GM12878 (cell line): ENCODE results near the gene TSHR. TPM values are rescaled to one million over a fixed set of nuclear protein-coding genes. Genes with fewer than 3 reads are reported as not detected.
A peak's percentile ranks its signal among the peaks of the same experiment; 100 is the strongest.

ENCODE experiments used
- ATF7 ChIP-seq: fragments of 450-650 bp; IDR thresholded peaks from 2 replicates; pipeline ENCODE4 v1.6.1; 2016; ENCODE audit warnings: low read depth, mild to moderate bottlenecking
- ETV6 ChIP-seq, 2 experiments: fragments of 450-650 bp in 1 of 2; IDR thresholded peaks in 1 of 2; conservative IDR thresholded peaks in 1 of 2; 2 replicates each; pipeline ENCODE4 v1.6.1; 2014; ENCODE audit warnings: antibody characterized with exemption in 1 of 2, borderline replicate concordance in 1 of 2, low read depth in 1 of 2, mild to moderate bottlenecking in 1 of 2, moderate library complexity in 1 of 2
- MEF2A ChIP-seq: IDR thresholded peaks from 2 replicates; pipeline ENCODE4 v1.6.1; 2011; ENCODE audit warnings: low read depth, mild to moderate bottlenecking, low read length, moderate library complexity; ENCODE audit not compliant: insufficient read depth
- MEF2B ChIP-seq: fragments of 450-650 bp; IDR thresholded peaks from 2 replicates; pipeline ENCODE4 v1.6.1; 2018; ENCODE audit warnings: mild to moderate bottlenecking, moderate library complexity; ENCODE audit not compliant: partially characterized antibody, poor library complexity, severe bottlenecking
- MTA3 ChIP-seq: IDR thresholded peaks from 2 replicates; pipeline ENCODE4 v1.6.1; 2012; ENCODE audit warnings: low read length, inconsistent platforms, borderline replicate concordance
- NBN ChIP-seq: fragments of 450-650 bp; IDR thresholded peaks from 2 replicates; pipeline ENCODE4 v1.6.1; 2016
- POU2F2 ChIP-seq: IDR thresholded peaks from 3 replicates; pipeline ENCODE4 v1.6.1; 2011; ENCODE audit warnings: low read depth, mild to moderate bottlenecking, low read length, borderline replicate concordance
- RCOR1 ChIP-seq: conservative IDR thresholded peaks from 2 replicates; pipeline ENCODE4 v1.6.1; 2012; ENCODE audit warnings: low read depth, low read length, improper control_type of control experiment
- RFX5 ChIP-seq: IDR thresholded peaks from 2 replicates; pipeline ENCODE4 v1.6.1; 2011; ENCODE audit warnings: low read depth, low read length, improper control_type of control experiment
- SMARCA5 ChIP-seq: fragments of 450-650 bp; IDR thresholded peaks from 2 replicates; pipeline ENCODE4 v1.6.1; 2017; ENCODE audit warnings: mild to moderate bottlenecking
- SP1 ChIP-seq: IDR thresholded peaks from one replicate; pipeline ENCODE4 v1.6.1; 2011; ENCODE audit warnings: low read depth, low read length
- SPI1 ChIP-seq: IDR thresholded peaks from 2 replicates; pipeline ENCODE4 v1.6.1; 2011; ENCODE audit warnings: low read depth, mild to moderate bottlenecking, low read length, moderate library complexity, borderline replicate concordance; ENCODE audit not compliant: insufficient read depth
- SRF ChIP-seq, 2 experiments: IDR thresholded peaks; 2 replicates each; pipeline ENCODE4 v1.6.1; 2011; ENCODE audit warnings: low read depth in 2 of 2, low read length in 2 of 2, mild to moderate bottlenecking in 1 of 2, moderate library complexity in 1 of 2
- SUPT20H ChIP-seq: IDR thresholded peaks from 2 replicates; pipeline ENCODE4 v1.6.1; 2011; ENCODE audit warnings: low read depth, mild to moderate bottlenecking, low read length, moderate library complexity, borderline replicate concordance; ENCODE audit not compliant: control insufficient read depth
- TAF1 ChIP-seq: IDR thresholded peaks from 2 replicates; pipeline ENCODE4 v1.6.1; 2011; ENCODE audit warnings: mild to moderate bottlenecking, low read depth, low read length, borderline replicate concordance
- YY1 ChIP-seq: IDR thresholded peaks from 2 replicates; pipeline ENCODE4 v1.6.1; 2011; ENCODE audit warnings: low read depth, mild to moderate bottlenecking, low read length
- ZNF384 ChIP-seq: IDR thresholded peaks from 2 replicates; pipeline ENCODE4 v1.6.1; 2012; ENCODE audit warnings: low read depth, mild to moderate bottlenecking, low read length, improper control_type of control experiment, borderline replicate concordance
- polyA plus RNA-seq, 11 experiments: library from polyadenylated mRNA; depleted of rRNA in 4 of 11; unstranded in 6 of 11; stranded (reverse) in 5 of 11; fragments of >200 nt; fragmentation: Nextera tagmentation in 4 of 11; fragmentation: Illumina TruSeq in 1 of 11; extraction: Ambion mirVana in 4 of 11; extraction: Trizol in 1 of 11; gene quantifications; 1 replicate in 1 of 11; 2 replicates in 10 of 11; pipeline versions ENCODE4 v1.2.1 to v1.2.3, GENCODE V29; 2011 to 2016; ENCODE audit warnings: inconsistent platforms in 2 of 11, missing spikeins in 2 of 11, low read depth in 1 of 11
- total RNA-seq, 4 experiments: library from RNA; depleted of rRNA in 3 of 4; stranded (reverse); fragments of >200 nt in 3 of 4; fragmentation: Illumina TruSeq in 1 of 4; extraction: Trizol in 1 of 4; gene quantifications; 2 replicates each; pipeline versions ENCODE4 v1.2.1 to v1.2.3, GENCODE V29; 2013 to 2021
- TF ChIP-seq, protein P1 (sequence below): fragments of 450-650 bp; IDR thresholded peaks from 2 replicates; pipeline ENCODE4 v1.6.1; 2016; ENCODE audit warnings: mild to moderate bottlenecking
- TF ChIP-seq, protein P2 (sequence below): fragments of 450-650 bp; IDR thresholded peaks from 2 replicates; pipeline ENCODE4 v1.6.1; 2017; ENCODE audit warnings: low read depth, mild to moderate bottlenecking, moderate library complexity

Gene TSHR
- total and polyA plus RNA-seq, 10 of the 15 experiments (the other 5 are each of a cell fraction or from before 2014, with no cell fraction given), result 0.06 to 0.31 TPM; not detected in 8

DNA sequence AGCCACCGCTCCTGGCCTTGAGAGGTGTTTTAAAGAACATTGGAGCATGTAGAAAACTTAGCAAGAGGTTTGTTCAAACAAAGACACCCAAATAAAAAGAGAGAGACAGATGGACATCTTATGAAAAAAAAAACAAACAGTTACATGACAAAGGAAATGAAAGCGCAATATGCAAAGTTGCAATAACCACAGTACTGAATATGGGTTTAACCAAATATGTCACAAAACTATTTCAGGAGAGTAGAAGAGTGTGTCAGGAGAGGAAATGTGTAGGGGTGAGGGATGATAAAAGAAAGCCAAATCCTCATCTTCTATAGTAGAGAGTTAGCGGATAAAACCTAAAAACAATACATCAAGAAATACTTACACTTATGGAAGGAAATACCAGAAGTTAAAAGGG lies 166.9 kb downstream of the TSHR start (continued):
- TF ChIP-seq SUPT20H (no peak), TAF1 (no peak), RCOR1 (no peak), ZNF384 (peak; percentile 70), YY1 (no peak), POU2F2 (peak; percentile 97), RFX5 (no peak), SP1 (peak; percentile 61), ETV6 (conservative IDR thresholded peaks at IDR 0.05 in 1 of 2, IDR thresholded peaks at IDR 0.05 in 1 of 2; ENCODE audit: borderline replicate concordance in 1 of 2, low read depth in 1 of 2) (peak in 1 of 2 experiments; percentile 27; a peak in 1 of 4 replicates), MEF2A (peak; percentile 96), SPI1 (peak; percentile 61), SRF (IDR thresholded peaks at IDR 0.05; ENCODE audit: low read depth in 2 of 2, low read length in 2 of 2) (no peak), NBN (no peak), SMARCA5 (no peak), ATF7 (no peak; the same call in 1 of the 2 replicates), MEF2B (peak; percentile 52), MTA3 (peak; percentile 62; the same call in 1 of the 2 replicates)
- TF ChIP-seq, protein P1, sequence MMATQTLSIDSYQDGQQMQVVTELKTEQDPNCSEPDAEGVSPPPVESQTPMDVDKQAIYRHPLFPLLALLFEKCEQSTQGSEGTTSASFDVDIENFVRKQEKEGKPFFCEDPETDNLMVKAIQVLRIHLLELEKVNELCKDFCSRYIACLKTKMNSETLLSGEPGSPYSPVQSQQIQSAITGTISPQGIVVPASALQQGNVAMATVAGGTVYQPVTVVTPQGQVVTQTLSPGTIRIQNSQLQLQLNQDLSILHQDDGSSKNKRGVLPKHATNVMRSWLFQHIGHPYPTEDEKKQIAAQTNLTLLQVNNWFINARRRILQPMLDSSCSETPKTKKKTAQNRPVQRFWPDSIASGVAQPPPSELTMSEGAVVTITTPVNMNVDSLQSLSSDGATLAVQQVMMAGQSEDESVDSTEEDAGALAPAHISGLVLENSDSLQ, result peak; percentile 49; the same call in 1 of the 2 replicates
- TF ChIP-seq, protein P2, sequence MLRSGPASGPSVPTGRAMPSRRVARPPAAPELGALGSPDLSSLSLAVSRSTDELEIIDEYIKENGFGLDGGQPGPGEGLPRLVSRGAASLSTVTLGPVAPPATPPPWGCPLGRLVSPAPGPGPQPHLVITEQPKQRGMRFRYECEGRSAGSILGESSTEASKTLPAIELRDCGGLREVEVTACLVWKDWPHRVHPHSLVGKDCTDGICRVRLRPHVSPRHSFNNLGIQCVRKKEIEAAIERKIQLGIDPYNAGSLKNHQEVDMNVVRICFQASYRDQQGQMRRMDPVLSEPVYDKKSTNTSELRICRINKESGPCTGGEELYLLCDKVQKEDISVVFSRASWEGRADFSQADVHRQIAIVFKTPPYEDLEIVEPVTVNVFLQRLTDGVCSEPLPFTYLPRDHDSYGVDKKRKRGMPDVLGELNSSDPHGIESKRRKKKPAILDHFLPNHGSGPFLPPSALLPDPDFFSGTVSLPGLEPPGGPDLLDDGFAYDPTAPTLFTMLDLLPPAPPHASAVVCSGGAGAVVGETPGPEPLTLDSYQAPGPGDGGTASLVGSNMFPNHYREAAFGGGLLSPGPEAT, result no peak
